HG03442 (cell line): ENCODE results near the gene SPATA9.

Experiments used
- ATAC-seq: cut with Tn5 transposase; IDR thresholded peaks from one replicate; pipeline ENCODE4 v1.9.1; 2021; ENCODE audit warnings: mild to moderate bottlenecking, moderate library complexity; ENCODE audit not compliant: unreplicated experiment

SPATA9 gene

DNA sequence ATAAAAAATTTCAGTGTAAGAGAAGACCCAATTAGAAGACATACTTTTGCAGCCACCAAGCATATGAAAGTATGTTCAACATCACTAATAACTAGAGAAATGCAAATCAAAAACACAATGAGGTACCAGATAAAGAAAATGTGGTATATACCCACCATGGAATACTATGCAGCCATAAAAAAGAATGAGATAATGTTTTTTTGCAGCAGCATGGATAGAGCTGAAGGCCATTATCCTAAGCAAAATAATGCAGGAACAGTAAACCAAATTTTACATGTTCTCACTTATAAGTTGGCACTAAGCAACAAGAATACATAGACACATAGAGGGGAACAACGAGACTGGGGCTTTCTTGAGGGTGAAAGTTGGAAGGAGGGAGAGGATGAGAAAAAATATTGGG lies 6.9 kb upstream of the SPATA9 start:
- ATAC-seq = no peak

DNA sequence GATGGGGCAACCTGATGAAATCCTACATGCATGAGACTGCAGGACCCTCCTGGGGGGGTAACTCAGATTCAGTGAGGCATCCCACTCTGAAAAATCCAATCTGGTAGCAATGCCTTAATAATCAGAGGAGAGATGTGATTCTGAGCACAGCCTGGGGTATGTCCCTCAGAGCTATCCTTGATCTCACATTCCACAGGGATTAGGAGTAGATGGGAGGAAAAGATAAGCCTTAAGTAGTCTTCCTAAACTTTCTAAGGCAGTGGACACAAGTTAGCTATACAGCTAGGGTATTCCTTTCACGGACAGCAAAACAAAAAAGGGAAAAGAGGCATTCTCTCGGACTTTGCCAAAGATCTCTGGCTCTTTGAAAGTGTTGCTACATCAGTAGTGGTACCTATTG lies 3.9 kb upstream of the SPATA9 start:
- ATAC-seq = no peak

DNA sequence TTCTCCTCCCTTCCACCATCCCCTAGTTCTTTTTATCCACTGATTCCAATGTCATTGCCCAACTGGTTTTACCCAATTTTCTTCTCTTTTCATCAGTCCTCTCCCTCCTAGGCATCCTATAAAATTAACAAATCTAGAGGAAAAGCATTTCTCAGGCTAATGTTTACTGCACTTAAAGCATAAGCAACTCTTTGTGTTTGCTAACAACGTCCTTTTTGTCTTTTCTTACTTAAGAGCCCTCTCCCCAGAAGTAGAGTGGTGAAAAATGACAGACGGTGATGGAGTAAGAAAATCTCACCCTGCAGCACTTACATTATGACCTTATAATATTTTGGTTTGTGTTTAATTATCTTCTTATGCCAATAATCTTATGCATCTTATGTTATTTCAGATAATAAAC lies 1.6 kb upstream of the SPATA9 start:
- no peak for ATAC-seq

DNA sequence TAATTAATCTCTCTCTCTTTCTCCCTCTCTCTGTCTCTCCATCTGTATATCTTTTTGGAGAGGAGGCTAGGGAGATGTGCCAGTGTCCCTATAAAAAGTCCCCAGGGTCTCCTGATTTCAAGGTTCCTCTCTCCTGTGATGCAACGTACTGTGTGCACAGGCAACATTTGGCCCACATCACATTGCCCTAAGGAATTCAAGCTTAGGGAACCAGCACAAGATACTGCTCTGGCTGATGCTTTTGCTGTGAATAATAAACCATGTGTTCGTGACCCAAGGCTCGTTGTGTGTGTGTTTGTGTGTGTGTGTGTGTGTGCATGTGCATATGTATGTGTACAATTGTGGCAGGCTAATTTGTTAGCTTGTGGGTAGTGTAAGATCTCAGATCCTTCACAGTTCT lies 9.7 kb downstream of the SPATA9 start:
- no peak for ATAC-seq

DNA sequence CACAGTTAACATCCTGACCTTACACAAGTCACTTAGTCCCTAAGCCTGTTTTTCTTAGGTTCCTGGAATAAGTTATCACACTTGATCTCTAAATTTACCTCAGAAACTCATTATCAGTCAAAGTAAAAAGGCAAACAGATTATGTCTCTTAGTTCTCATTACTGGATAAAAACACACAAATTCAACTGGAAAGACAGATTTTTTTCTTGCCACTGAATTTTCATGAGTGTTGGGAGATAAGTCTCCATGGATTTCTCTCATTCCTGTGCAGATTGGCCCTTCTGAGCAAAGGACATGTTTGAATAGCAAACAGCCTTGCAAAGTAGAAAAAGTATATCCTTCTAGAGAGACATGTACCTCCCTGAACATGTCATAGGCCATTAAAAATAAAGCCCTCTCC lies 10.2 kb downstream of the SPATA9 start:
- ATAC-seq = no peak

DNA sequence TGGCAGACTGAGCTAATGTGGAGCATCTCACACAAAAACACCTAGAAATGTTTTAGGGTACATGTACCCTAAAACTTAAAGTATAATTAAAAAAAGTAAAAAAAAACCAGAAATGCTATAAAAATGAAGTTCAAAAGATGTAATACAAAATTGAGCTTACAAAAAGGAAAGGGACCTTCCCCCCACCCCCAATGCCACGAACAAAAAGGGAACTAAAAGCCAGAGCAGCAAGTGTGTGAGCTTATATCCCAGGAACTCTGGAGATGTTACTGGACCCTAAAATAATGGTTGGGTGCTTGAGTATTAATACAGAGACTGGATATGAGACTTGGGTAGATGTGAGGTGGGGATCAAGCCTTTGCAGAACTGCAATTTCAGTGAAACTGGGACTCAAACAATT lies 11.0 kb downstream of the SPATA9 start:
- ATAC-seq = no peak

DNA sequence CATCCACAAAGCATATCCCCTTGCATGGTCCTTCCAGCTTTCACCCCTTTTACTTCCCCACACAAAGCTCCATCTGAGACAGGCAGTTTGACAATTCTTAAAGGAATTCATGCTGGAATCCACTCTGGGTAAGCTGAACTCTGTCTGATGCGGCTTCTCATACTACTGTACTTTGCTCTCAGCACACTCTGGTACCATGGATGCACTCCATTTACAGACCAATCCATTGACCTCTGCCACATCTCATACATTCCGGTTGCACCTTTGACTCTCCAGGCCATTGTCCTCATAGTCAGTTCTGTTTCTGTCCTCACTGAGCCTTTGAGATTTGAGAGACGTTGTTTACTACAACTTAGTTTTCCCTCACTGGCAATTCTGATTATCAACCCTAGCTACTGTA lies 12.2 kb downstream of the SPATA9 start:
- no peak for ATAC-seq

DNA sequence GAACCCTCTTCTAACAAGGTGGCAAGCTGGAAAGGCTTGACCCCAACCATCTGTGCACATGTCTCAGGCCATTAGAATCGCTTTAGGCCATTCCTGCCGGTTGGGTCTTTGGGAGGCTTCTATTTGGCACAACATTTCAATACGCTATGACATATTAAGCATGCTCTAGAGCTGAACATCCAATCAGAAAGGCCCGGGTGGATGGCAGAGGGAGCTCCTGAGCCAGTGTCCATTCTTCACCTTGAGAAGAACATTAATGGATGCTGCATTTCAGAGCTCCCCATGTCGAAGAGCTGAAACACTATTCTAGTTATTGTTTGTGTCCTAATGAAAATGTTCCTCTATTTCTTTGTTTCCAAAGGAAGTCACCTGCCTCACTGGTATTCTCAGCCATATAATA lies 12.8 kb downstream of the SPATA9 start:
- ATAC-seq = no peak

DNA sequence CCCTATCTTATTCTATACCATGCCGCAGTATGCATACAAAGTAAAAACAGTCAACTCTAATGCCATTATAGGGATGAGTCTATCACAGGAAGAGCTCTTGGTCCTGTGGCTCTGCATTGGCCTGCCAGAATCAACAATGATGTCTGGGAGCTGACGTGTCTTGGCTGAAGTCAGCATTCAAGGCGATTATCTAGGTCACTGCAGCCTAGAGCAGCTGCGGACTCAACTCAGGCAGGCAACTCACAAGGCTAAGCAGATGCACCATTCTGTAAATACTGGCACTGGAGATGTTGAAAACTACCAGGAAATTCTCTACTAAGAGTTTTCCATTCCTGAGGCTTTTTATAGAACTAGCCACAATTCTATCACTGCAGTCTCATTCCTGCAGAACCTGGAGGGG lies 13.3 kb downstream of the SPATA9 start:
- no peak for ATAC-seq

DNA sequence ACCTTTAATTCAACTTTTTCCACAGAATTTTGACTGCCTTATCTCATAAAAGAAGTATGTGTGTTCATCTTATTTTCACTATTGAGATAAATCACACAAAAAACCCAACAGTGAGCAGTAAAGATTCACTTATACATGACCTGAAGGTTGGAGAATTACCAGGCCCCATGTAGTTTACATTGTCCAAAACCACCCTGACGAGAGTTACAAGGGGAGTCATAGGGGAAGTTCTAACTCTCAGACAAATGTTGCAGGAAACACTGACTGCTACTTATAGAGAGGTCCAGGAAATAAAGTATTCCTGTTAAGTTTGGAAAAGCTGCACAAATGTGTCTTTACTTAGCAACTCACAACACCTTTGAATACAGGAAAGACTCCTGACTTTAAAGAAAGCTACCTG lies 14.1 kb downstream of the SPATA9 start:
- no peak for ATAC-seq

DNA sequence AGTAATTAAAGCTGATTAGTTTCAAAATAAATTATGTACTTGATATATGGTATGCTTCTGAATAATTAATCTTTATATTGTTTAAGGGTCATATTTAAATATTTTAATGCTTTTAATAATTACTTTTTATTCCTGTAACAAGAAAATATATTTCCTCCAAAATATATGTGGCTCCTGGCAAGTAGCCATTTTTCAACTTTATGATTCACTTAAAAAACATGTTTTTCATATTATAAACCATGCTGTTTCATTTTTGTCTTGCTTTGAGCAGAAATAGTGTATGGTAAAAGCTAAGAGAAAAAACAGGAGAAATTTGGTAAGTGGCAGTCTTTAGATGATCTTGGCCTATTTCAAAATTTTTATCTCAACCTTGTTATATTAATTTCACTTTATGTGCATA lies 14.6 kb downstream of the SPATA9 start:
- ATAC-seq = no peak

DNA sequence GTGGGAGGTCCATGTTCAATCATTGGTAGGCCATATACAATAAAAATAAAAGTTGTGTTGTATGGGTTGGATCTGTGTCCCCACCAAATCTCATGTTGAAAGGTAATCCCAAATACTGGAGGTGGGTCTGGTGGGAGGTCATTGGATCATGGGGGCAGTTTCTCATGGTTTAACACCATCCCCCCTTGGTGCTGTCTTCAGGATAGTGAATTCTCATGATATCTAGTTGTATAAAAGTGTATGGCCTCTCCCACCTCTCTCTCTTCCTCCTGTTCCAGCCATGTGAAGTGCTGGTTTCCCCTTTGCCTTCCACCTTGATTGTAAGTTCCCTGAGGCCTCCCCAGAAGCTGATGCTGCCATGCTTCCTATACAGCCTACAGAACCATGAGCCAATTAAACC lies 15.1 kb downstream of the SPATA9 start:
- no peak for ATAC-seq

DNA sequence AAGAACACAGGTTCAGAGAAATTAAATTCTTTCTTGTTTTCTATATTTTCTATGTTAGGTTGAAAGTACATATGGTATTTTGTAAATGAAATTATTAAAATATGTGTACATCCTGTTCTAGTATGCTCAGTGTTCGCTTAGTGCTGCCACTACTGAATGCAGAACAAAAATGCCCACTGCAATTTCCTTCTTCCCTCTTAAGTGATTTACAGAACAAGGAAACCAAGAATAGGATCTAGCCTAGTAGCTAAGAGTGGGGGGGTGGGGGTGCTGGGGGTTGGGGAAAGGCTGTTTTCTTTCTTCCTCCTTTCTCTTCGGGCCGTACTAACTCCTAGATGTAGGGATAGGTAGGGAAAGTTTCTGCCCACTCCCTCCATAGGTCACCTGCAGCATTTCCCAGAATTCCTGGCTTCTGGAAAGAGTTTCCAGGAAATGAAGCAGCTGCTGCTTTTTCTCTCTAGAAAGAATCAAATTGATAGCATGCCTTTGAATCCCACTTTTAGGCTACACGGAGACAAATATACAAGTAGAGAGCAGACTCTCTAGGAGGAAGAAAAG lies 15.7 kb downstream of the SPATA9 start:
- ATAC-seq = no peak

DNA sequence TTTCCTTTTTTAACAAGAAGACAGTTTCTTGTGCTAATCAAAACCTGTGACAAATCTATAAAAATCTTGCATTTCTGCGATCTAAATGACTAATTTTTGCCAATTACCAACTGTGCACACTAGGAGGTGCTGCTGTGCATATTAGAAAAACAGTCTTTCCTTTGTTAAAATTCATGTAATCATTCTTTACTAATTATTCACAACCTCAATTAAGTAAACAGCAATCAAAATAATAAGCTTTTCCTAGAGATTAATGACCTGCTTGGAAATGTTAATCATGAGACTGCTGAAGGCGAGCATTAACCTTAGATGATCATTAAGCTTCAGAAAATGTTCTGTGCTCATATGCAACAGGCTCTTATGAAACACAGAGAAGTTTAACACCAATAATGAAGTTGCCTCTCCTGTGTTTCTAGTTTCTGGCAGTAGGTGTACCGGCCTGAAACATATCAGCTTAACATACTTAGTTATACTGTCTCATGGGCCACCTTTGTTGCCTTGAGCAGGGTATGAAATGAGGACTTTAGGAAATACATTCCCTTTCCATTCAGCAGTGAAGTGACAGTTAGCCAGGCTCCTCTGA lies 18.5 kb downstream of the SPATA9 start:
- ATAC-seq = no peak

DNA sequence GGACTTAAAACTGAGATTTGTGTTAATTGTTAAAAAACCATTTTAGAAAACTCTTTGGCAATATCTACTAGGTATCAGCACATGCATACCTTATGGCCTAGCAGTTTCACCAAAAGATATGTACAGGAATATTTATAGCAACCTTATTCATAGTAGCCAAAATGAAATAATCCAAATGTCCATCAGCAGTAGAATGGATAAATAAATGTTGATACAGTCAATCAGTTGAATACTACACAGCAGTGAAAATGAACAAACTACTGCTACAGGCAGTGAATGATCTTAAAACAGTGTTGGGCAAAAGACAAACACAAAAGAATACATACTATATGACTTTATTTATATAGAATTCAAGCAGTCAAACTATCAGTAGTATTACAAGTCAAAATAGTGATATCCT lies 19.8 kb downstream of the SPATA9 start:
- ATAC-seq = no peak

DNA sequence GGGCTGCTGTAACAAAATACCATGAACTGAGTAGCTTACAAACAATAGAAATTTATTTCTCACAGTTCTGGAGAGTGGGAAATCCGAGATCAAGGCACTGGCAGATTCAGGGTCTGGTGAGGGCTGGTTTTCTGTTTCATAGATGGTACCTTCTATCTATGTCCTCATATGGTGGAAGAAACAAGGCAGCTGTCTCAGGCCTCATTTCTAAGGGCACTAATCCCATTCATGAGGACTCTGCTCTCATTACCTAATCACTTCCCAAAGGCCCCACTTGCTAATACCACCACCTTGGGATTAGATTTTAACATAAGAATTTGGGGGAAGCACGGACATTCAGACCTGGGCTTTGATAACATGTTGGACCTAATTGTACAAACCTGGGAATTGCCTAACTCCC lies 22.7 kb downstream of the SPATA9 start:
- no peak for ATAC-seq

DNA sequence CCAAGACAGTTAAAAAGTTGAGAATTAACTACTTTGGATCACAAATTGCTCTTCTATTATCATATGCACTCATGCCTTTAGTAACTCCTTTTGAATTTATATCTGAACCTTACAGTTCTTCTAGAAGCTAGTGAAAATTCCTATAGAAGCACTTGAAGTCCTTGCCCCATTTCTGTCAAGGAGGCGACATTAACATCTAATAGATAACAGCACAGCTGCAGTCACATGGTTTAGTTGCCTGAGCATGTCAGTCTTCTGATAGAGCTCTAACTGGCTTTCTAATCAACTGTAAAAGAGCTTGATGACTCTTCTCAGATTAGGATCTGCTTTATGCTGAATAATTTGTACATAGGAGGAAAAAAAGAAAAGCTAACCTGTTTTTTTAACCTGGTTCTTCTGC lies 27.2 kb downstream of the SPATA9 start:
- ATAC-seq = no peak

DNA sequence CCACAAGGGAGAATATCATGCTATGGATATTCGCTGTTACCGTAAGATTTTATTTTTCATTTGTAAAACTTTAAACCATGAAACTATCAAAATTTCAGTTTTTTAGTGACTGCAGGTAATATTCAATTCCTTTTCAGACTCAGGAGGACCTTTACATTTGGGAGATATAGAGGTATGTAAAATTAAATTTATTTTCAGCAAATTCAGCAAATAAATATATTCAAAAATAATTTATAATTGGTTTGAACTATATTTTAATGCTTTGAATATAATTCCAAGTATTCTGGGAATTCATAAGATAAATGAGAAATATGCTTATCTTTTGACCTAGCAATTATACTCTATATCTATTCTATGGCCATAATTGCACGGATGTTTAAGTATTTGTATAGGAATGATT lies 28.6 kb downstream of the SPATA9 start:
- no peak for ATAC-seq

DNA sequence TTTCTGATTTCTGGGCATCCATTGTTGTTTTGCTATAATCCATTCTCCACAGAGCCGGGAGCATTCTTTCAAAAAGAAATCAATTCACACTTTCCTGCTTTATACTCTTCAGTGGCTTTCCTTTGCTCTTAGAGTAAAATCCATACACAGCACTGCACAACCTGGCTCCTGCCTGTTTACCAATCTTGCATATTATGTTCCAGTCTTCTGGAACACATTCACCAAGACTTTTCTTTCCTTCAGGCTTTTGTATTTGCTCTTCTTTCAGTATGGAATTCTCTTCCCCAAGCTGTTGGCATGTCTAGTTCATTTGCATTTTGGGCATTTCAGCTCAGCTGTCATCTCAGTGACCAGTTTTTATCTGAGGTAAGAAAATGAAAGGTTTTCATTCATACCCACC lies 29.9 kb downstream of the SPATA9 start:
- ATAC-seq = no peak

DNA sequence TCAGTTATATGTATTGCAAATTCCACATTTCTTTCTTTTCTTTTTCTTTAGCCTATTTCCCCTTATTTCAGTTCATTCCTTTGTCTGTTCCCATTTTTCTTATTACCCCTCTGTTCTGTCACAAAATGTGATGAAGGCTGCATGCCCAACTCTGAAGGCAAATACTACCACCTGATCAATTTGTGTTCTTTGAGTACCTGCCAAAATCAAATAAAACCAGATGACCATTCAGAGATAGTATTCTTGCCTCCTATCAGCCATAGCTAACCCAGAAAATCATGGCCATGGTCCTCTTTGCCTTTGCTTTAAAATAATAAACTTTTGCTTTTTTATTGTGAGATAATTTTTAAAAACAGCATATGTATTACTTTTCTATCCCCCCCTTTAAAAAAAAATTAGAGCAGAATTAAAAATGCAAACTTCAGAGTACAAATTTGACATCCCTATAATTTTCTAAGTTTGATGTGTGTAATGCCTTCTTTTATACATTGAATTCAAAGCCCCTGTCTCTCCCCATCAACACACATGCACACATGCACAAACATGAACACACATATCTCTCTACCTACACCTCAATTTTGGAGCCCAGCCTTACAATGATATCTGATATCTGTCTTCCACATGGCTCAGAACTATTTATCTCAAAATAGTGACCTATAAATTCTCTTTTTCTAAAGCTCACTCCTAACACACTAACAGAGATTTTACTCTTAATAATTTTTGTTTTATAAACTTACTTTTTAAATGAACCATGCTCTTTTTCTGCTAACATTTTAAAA lies 32.8 kb downstream of the SPATA9 start:
- no peak for ATAC-seq

DNA sequence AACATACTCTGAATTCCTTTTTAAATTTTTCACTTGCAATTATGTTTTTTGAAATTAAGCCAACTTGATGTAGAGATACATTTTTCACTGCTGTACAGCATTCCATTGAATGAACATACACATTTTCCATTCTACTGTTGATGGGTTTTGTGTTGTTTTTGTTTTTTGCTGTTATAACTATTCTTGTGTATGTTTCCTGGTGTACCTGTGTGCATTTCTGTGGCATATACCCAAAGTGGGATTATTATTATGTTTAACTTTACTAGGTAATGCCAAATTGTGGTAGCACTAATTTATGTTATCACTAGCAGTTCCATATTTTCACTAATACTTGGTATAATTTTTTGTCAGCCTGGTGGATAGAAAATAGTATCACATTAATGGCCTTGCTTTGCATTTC lies 33.5 kb downstream of the SPATA9 start:
- no peak for ATAC-seq
